RPMI7951 (cell line): ENCODE data around the gene PTH1R. TPM values are rescaled to one million over a fixed set of nuclear protein-coding genes. Genes with fewer than 3 reads are reported as not detected.
A peak's percentile ranks its signal among the peaks of the same experiment; 100 is the strongest.

Experiments
- DNase-seq: peaks from one replicate; pipeline ENCODE4 v3.0.0-alpha.2; 2012; ENCODE audit warnings: low read depth
- total RNA-seq: library from RNA; depleted of rRNA; stranded (reverse); fragments of >200 nt; shearing (Covaris generic); gene quantifications from 2 replicates; pipeline ENCODE4 v1.2.3, GENCODE V29; 2014; rRNA removed

PTH1R gene
- total RNA-seq, 1 experiment from 2014 or later = not detected

DNA sequence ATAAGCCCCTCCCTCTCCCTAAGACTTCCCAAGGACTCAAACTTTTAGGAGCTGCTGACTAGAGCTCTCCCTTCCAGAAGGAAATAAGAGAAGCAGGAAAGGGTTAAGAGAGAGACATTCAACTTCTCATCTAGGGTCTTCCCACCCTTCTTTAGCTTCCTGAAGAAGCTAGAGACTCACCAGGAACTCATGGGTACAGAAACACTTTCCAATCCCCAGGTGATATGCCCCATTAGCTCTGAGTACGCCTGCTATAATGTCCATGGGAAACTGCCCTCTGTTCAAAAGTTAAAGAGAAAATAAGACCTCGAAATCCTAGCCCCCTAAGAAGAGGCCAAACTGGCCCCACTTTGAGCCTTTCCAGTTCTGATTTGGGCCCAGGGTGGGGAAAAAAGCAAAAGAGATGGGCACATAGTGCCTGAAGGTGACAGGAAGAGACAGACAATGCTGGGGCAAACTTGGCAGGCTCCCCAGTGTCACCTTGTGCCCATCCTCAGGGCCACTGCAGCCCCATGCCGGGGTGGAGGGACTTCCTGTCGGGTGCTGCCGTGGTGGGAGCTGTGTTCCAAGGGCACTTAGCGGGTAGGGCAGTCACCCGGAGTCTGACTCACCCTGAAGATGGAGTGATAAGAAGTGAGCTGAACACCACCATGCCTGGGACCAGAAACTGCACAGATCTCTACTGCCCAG lies 69.5 kb downstream of the PTH1R start:
- DNase-seq = peak; percentile 85

DNA sequence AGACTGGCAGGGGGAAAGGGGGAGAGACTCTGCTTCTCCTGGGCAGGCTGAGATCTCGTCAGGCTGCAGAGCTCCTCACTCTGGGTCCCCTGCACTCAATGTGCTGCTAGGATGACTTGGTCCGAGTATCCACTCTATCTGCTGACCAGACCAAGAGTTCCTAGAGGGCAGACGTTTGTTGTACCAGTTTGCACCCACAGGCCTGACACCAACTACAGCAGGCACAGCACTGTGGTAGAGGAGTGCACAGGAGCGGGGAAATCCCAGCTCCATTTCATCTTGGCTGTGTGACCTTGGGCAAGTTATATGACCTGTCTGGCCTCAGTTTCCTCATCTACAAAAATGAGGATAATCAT lies 70.0 kb downstream of the PTH1R start:
- DNase-seq = no peak

DNA sequence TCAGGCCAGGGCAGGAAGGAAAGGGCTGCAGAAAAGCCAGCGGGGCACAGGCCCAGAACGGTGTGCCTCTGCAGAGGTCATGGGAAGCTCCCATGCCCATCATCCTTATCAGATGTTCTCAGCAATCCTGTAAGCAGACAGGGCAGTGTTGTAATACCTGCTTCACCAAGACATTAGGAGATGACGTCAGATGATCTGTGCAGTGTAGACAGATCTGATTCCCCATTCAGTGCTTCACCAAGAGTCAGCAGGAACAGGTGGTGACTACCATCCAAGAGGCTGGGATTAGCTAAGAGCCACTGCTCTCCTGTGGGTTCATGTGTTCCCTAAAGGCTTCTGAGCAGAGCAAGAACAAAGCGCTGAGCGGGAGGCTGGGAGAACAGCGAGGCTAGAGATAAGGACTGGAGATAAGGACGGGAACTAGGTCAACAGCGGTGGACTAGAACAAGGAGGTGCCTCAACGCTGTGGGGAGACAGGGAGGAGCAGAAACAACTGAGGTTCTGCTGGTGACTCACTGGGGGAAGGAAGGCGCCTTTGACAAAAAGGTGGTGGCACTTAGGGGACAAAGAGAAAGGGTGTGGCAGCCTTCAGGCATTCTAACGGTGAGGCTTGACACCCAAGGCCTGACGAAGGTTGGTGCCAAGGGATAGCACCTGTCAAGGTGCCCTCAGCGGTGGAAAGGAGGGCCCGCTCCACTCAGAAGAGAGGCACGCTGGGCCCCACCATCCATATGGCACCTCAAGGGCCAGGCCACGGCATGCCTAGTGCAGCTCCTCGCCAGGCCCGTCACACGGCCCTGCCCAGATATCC lies 70.7 kb downstream of the PTH1R start:
- DNase-seq = peak; percentile 70

DNA sequence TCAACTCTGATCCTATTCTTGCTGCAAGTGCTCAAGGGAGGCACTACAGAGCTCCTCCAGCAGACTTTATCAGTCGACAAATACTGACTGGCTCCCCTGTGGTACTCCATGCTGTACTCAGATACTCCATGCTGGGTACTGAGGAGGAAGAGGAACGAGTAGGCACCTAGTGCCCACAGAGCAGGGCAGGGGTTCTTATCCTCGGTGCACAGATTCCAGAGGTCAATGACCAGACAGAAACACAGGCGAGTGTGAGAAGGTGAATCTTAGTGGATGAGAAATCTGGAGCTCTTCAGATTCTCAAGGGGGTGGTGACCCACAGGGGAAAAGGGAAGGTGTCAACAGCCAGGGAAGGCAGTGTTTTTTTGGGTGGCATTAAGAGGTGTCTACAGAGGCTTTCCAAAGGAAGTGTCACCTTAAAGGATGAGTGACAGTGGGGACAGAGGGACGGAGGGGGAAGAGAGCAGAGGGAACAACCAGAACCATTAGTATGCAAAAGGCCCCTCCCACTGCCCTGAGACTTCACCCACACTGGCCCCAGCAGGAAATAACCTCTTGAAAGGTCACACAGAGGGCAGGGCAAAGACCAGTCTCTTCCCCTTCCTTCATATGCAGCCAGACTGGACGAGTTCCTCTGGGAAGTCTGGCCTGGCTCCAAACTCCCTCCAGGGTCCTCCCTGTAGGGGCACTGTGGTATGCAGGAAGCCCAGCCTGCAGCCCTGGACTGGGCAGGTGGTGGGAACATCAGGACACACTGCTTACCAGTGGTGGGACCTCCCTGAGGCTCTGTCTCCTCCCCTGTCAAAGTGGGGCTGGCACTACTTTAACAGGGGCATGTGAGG lies 71.5 kb downstream of the PTH1R start:
- DNase-seq = peak; percentile 38

DNA sequence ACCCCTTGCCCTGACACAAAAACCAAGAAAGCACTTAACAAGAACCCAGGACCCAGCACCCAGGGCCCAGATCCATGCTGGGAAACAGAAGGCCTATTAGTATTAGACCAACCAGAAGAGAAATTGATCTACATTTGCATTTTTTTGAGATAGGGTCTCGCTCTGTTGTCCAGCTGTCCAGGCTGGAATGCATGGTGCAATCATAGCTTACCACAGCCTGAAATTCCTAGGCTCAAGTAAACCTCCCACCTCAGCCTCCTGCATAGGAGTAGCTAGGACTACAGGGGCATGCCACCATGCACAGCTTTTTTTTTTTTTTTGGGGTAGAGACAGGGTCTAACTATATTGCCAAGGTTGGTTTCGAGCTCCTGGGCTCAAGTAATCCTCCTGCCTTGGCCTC lies 72.7 kb downstream of the PTH1R start:
- no peak for DNase-seq

DNA sequence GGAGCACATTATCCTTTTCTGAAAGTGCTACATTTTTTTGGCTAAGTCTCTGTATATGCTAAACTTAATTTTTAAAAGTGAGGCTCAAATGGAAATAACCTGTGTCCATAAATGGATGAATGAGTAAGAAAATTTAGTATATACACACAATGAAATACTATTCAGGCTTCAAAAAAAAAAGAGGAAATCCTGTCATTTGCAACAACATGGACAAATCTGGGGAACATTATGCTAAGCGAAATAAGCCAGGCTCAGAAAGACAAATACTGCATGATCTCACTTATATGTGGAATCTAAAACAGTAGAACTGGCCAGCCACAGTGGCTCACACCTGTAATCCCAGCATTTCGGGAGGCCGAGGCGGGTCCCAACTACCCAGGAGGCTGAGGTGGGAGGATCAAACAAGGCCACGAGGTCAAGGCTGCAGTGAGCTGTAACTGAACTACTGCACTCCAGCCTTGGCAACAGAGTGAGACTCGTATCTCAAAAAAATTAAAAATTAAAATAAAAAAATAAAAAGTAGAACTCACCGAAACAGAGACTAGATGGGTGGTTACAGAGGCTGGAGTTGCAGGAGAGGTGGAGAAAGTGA lies 73.2 kb downstream of the PTH1R start:
- no peak for DNase-seq

DNA sequence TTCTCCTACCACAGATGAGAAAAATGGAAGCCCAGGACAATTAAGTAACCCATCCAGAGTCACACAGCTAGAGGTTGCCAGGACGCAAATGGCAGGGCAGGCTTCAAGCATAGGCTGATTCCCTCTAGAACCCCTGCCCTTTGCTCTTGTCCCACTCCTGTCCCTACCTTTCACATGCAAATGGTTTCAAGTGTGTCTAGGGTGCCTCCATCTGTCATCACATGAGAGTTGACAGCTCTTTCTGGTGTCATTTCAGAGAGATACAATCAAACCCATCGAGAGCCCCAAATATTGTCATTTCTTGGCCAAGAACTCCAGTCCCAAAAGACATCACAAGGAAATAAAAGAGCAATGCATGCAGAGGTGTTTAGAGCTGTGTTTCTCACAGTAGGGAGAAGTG lies 75.3 kb downstream of the PTH1R start:
- DNase-seq = no peak

Other genes starting within 250 kb of the PTH1R start
- gene ALS2CL, start 184.0 kb upstream of the PTH1R start, total RNA-seq = 0.59 and 1.2 TPM in 2 replicates
- gene TMIE, start 176.3 kb upstream of the PTH1R start, total RNA-seq = 0.10 TPM in 1 of 2 replicates, not detected in the other
- gene PRSS50, start 159.9 kb upstream of the PTH1R start, total RNA-seq = not detected in 2 replicates
- not detected in 2 replicates for gene MYL3, start 14.3 kb upstream of the PTH1R start, total RNA-seq
- gene CCDC12, start 99.0 kb downstream of the PTH1R start, total RNA-seq = 32.1 and 48.9 TPM in 2 replicates
- 4.1 and 6.1 TPM in 2 replicates for gene NBEAL2, start 101.9 kb downstream of the PTH1R start, total RNA-seq